Activated CD4-positive, CD25-positive, alpha-beta regulatory T cell treated with anti-CD3 and anti-CD28 coated beads, Interleukin-2, amount 50 U/mL, for 16 hours (primary cell): Measurements from ENCODE around the gene VSTM2A.
"Not testable (repeated sequence)": the region's sequence is repeated elsewhere in the genome, so short reads cannot be mapped to it uniquely, and the experiment has no call there.

Source experiments
- DNase-seq: peaks from one replicate; pipeline ENCODE4 v3.0.0-alpha.2; 2020; ENCODE audit warnings: low read depth, low spot score

Gene VSTM2A, protein sequence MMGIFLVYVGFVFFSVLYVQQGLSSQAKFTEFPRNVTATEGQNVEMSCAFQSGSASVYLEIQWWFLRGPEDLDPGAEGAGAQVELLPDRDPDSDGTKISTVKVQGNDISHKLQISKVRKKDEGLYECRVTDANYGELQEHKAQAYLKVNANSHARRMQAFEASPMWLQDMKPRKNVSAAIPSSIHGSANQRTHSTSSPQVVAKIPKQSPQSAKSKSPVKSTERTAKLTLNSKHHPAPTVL

DNA sequence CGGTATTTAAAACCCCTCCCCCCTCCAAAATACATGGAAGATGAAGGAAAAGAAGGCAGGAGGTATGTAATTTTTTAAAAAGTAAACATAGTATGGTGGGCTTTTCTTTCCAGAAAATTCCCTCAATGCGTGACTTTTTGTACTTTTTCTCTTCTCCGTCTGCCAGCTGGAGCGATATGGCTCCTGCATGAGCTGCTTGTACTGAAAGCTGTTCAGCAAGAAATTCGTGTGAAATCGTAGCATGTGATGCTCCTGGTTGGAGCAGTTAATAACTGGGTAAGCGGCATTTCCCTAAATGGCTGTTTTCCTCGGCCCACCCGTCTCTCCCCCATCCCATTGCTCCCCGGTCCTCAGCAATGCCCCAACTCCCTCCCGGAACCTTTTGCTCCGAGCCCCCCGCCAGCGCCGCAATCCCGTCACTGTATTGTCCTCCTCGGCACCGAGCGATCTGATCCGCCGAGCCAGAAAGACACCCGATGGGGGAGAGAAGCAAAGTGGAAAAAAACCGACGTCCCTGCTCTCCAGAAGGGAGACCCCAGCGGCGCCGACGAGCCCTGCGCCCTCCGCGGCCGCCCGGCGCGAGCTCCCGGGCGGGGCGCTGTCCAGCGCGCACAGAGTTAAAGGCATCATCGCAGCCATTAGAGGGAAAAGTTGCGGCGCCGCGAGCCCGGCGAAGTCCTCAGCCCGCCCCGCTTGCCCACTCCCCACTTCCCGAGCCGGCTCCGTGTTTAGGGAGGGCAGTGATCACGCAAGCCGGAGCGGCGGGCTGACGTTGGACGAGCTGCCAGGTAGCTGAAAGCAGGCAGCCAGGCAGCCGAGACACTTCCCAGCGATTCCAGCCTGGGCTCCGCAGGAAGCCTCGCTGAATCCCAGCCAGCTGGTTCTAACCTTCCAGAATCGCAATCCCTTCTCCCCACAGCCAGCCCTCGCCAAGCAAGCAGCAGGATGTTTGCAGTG is at the start of gene VSTM2A:
Gene VSTM2A, plus strand, starts transcription at position 707 of the 957 bp plus-strand sequence. CDS start 356 bp downstream, outside the sequence.
- DNase-seq = no peak

DNA sequence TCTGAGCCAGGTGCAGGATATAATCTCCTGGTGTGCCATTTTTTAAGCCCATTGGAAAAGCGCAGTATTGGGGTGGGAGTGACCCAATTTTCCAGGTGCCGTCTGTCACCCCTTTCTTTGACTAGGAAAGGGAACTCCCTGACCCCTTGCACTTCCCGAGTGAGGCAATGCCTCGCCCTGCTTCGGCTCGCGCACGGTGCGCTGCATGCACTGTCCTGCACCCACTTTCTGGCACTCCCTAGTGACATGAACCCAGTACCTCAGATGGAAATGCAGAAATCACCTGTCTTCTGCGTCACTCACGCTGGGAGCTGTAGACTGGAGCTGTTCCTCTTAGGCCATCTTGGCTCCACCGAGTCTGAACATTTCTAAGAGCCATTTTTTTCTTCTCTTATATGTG is 37.6 kb upstream of the VSTM2A start:
- DNase-seq = not testable (repeated sequence)

DNA sequence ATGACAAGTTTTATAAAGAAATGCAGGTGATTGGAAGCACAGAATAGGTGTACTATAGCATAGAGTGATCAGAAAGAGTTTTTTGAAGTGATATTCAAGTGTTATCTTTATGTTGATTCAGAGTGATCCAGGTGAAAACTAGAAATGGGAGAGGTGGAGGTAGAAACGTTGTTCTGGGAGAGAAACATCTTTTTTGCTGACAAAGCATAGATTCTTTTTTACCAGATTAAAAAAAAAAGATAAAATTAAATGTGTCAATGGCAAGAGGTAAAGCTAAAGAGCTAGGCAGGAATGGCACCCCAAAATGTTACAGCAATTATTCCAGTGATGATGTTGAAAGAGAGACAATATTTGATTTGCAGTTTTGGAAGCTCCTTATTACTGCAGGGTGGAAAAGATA is 12.6 kb upstream of the VSTM2A start:
- DNase-seq = no peak

DNA sequence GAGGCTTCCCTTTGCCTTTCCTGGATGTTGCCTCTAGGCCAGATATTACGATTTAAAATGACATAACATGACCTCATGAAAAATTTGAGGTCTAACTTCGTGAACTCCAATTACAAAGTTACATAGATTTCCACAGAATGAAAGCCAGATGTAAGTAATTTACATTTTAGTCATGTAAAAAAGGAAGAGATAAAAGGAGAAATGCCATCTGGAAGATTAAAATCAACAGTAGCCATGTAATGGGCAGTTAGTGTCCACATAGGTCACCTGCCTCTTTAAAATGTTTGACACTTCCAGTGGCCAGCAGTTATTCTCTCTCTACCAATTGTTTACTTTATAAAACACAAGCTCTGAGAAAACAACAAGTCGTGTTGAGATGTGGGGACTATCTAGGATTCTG is 4.1 kb upstream of the VSTM2A start:
- DNase-seq = no peak

DNA sequence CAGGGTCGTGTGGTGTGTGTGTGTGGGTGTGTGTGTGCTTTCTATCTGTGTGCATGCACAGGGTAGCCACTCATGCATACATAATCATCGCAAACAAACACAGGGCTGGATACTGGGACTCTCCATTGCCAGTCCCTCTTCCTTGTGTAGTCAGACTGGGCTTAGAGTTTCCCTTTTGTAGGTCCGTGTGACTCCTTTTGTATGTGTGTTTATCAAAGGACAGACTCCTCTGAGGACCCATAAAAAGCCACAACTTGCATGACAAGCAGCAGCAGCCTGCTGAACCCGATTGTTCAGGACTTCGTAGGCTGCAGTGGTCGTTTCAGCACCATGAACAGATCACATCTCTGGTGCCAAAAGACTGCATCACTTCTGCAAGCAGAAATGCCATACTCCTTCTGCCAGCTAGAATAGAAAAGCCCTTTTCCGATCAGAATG is 895 bp downstream of the VSTM2A start:
- no peak for DNase-seq

GRCh38 chr7:54544149-54544526 is 2.0 kb downstream of the VSTM2A start:
- DNase-seq = no peak

- no peak for DNase-seq
Observed at GRCh38 chr7:54544527-54545240, 2.5 kb downstream of the VSTM2A start.

- no peak for DNase-seq
Observed at GRCh38 chr7:54545241-54545563, 3.0 kb downstream of the VSTM2A start.

DNA sequence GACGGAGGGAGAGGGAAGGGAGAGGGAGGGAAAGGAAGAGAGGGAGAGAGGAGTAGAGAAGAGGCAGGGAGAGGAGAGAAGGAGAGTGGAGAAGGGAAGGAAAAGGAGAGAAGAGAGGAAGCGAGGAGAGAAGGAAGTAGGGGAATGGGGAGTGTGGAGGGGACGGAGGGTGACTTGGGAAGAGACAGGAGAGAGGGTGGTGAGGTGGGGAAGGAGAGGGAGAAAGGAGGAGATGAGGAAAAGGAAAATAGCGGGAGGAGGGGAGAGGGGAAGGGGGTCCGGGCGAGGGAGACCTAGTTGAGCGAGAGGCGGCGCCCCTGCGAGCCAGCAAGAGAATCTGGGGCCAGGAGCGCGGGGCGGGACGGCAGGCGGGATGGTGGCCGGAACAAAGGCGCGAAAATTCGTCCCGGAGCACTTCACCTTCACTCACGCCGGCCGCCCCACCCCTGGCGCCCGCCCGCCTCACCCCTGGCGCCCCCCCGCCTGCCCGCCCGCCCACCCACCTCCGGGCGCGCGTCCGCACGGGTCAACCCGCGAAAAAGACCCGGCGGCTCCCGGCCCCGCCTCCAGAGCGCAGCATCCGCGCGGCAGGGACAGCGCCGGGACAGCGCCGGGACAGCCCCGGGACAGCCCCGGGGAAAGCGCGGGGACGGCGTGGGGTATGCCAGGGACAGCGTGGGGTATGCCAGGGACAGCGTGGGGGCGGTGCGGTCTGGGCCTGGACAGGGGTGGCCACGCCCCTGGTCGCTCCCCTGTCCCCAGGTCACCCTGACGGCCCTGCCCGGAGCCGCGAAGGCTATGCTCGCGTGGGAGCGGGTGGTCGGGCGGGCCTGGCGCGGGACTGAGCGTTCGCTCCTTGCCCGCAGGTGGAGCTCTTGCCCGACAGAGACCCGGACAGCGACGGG is 4.2 kb downstream of the VSTM2A start:
- no peak for DNase-seq

GRCh38 chr7:54546986-54547314 is 4.8 kb downstream of the VSTM2A start:
- no peak for DNase-seq

- no peak for DNase-seq
Observed at GRCh38 chr7:54550471-54550870, 8.3 kb downstream of the VSTM2A start.

DNA sequence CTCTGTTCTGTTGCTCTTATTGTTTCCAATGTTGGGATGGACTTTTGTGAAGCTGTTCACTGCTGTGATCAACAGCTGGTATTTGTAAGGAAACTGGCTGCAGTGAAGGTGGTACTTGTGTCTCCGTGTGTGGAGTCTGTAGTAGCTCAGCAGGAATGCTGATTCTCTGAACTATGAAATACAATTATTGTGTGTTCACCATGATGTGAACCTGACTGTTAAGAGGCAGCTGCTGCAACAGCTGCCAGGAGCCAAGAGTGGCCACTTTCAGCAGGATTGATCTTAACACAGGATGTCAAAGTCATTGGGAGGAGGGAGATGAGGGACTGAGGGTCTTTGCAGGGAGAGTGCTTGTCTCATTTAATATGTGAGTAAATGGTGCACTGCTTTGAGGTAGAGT is 13.9 kb downstream of the VSTM2A start:
- no peak for DNase-seq

DNA sequence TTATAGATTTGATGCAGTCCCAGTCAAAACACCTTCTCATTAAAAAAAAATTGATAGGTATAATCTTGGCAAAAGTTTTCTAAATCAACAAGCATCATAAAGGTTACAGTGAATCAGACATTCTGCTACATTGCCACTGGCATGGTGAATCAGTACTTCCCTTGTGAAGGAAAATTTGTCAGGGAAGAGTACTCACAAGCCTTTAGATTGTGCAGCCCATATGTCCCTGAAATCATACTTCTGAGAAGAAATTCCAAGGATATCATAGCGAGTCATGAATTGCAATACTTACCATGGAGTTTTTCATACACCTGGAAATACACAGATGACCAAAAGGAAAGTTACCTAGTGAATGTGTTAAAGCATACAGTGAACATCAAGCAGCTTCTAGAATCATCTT is 17.2 kb downstream of the VSTM2A start:
- DNase-seq = no peak

DNA sequence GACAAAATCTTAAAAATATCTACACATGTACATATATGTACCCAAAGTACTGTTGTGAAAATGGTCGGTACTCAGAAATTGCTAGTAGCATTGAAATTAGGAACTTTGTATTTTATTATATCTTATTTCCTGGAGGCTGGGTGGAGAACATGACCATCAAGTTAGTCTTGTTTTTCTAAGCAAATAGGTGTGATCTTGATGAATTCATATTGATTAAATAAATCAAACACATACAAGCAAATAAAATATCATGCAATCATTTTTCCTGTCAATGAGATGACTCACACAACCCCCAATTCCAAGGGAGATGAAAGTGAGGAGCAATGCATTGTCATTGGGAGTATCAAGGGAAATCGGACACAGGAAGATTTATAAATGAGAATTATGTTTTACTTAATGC is 18.0 kb downstream of the VSTM2A start:
- DNase-seq = no peak

DNA sequence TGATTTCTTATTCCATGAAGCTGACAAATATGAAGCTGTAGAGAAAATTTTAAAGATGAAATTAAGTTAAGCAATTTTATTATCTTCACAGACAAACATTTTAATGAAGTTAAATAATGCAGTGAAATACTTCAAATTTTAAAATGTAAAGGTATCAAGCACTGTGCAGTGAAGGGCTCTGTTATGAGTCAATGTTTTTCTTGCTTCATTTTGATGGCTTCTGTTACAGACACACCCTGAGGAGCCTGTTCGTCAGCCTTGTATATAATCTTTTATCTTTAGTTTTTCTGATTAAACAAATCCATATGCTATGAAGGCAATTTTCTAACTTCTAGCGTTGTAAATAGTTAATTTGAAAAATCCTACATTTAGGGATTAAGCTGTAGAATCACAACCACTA is 18.5 kb downstream of the VSTM2A start:
- DNase-seq = no peak

DNA sequence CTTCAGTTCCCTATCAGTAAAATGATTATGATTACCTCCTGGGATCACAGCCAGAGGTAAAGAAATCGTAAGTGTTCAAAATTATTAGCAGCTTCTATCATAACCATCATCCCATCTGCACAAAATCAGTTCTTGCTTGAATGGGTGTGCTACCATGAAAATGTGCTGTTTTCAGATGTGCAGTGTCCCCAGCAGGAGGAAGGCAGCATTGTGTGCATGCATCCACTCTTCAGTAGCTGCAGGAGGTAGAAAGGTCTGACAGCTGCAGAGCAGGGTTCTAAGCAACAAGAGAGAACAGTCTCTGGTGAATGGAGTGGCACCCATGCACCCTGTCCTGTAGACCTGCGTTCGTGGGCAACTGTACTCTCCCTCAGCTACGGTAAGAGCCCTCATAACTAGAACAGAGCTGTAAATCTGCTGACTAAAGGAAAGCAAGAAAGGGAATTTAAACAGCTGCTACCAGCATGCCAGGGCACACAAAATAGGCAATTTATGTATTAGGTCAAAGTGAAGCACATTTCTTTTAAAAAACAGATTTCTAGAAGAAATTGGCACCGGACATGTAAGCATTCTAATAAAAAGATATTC is 21.2 kb downstream of the VSTM2A start:
- no peak for DNase-seq

- no peak for DNase-seq
Observed at GRCh38 chr7:54565432-54565831, 23.3 kb downstream of the VSTM2A start.

DNA sequence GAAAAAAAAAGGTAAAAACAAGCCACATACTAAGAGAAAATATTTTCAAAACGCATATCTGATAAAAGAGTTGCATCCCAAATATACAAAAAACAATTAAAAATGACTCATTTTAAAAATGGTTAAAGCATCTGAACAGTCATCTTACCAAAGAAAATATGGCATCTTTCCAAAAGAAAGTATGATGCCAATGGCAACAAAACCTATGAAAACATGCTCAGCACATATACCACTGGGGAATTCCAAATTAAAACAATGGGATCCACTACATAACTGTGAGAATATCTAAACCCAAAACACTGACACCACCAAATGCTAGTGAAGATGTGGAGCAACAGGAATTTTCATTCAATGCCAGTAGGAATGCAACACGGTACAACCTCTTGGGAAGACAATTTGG is 39.3 kb downstream of the VSTM2A start:
- DNase-seq = no peak

- DNase-seq = no peak
Observed at GRCh38 chr7:54591404-54592386, 49.5 kb downstream of the VSTM2A start.

DNA sequence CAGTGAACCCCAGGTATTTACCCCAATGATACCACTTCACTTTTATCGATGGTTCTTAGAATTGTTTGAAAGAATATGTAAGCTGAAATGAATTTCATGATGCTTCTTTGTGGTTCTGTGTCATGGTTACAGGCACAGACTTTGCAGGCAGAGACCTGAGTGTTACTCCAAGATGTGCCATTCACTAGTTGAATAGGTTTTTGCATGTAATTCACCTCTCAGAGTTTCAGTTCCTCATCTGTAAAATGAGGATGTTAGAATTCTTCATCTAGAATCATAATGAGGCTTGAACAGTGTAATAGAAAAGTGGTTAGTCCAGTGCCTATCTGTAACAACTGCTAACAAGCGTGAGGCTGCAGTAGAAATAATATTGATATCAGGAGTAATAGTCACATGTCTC is 54.6 kb downstream of the VSTM2A start:
- no peak for DNase-seq
